GM19239 (cell line): ENCODE measurements around the gene INMT.

Experiments used
- DNase-seq: peaks from one replicate; pipeline ENCODE4 v3.0.0; 2011; ENCODE audit warnings: low spot score; ENCODE audit not compliant: insufficient read length
- FAIRE-seq: peaks from 2 replicates; lab custom pipeline; 2011; peaks lifted over from hg19 to GRCh38; lab: Jason Lieb, UNC

The INMT gene

GRCh38 chr7:30804078-30804661 lies 52.2 kb downstream of the INMT start:
- DNase-seq, result no peak

GRCh38 chr7:30805081-30805691 lies 53.3 kb downstream of the INMT start:
- no peak for DNase-seq
- FAIRE-seq, result no peak

More at GRCh38 chr7:30804078-30804661, 52.2 kb downstream of the INMT start:
- FAIRE-seq, result no peak

DNA sequence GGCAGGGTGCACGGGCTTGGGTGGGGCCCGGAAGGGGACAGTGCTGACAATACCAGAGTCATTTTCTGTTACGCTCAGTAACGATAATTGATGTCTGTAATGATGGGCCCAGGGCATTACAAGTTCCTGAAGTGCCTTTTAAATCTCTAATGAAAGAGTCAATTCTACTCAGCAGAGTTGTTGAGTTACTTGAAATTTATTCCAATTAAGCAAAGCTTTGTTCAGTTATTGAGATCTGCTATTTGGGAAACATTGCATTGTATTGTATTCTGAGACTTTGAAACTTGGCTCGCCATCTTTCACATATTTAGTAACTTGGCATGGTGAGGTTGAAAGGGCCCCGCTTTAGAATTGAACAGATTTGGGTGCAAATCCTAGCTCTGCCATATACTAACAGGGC lies 54.0 kb downstream of the INMT start:
- DNase-seq (no peak), FAIRE-seq (no peak)
